Measurements from ENCODE around the gene AGXT. TPM values are rescaled to one million over a fixed set of nuclear protein-coding genes. Genes with fewer than 3 reads are reported as not detected.

Gene AGXT
- total and polyA plus RNA-seq, 2 of the 8 experiments (the other 6 are each of a cell fraction or from before 2014, with no cell fraction given): 0.03 TPM; not detected in 1

DNA sequence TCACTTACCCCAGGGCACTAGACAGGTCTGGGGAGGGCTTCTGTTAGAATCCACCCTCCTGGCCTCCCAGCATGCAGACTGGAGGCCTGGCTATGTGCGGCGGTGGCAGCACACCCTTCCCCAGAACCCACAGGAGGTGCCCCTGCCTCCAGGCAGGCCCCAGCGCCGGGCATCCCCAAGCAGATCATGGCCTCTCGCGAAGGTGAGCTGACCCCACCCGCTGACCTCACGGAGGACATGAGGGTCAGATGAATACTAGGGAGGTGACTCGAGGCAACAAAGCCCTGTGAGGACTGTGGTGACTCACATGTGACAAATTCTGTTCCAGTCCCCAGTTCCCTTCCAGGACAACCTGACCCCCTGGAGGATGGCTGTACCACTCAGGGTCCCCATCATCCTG lies 25.4 kb downstream of the AGXT start (continued):
- TF ChIP-seq SUZ12 (IDR thresholded peaks at IDR 0.05; ENCODE audit: low read length) (no peak), RFX5 (IDR thresholded peaks at IDR 0.05; ENCODE audit: borderline replicate concordance, low read depth, low read length) (no peak), RBBP5 (IDR thresholded peaks at IDR 0.05; ENCODE audit: borderline replicate concordance, low read depth, low read length) (no peak), TCF12 (IDR thresholded peaks at IDR 0.05; ENCODE audit: low read depth, low read length) (no peak), CEBPB (IDR thresholded peaks at IDR 0.05; ENCODE audit: low read depth, low read length) (no peak), NANOG (IDR thresholded peaks at IDR 0.05; ENCODE audit: insufficient read depth, low read depth, low read length, poor library complexity, severe bottlenecking) (no peak), EP300 (IDR thresholded peaks at IDR 0.05; ENCODE audit: borderline replicate concordance in 1 of 2, low read depth in 2 of 2, low read length in 2 of 2) (no peak)

Measured in H1 (cell line).